K562 (cell line): Measurements from ENCODE around the gene NECTIN1. TPM values are rescaled to one million over a fixed set of nuclear protein-coding genes. Genes with fewer than 3 reads are reported as not detected.

Source experiments
- ATAC-seq: fragments of 200-7000 bp; cut with Tn5 transposase; 3 replicates; pipeline ENCODE4 v1.9.1; 2020; ENCODE audit warnings: moderate library complexity
- BruUV-seq: library from RNA; stranded (reverse); fragments of 400-500 nt; replicated peaks from 2 replicates; lab custom pipeline; 2021; lab: Mats Ljungman, UMichigan
- CTCF ChIA-PET: fragments of 300-600 bp; formaldehyde crosslinking; extraction: SDS; loops from one replicate; lab custom pipeline; 2021; ENCODE audit warnings: low intra/inter-chr PET ratio; lab: Yijun Ruan, JAX
- POLR2A ChIA-PET: fragments of 300-600, 350-650 bp; sonication (Branson Sonifier 250); formaldehyde crosslinking; extraction: SDS; loops from one replicate; lab custom pipeline; 2021; ENCODE audit warnings: antibody characterized with exemption, inconsistent platforms; lab: Yijun Ruan, JAX
- DNase-seq, 4 experiments: peaks; one replicate each; pipeline versions ENCODE4 v3.0.0 to v3.0.0-alpha.2; 2011 to 2018; ENCODE audit warnings: low spot score in 3 of 4, mixed read lengths in 3 of 4; ENCODE audit errors: extremely low read depth in 1 of 4
- FAIRE-seq: peaks from 2 replicates; lab custom pipeline; 2011; peaks lifted over from hg19 to GRCh38; lab: Jason Lieb, UNC
- H2AFZ ChIP-seq: 2 replicates; pipeline ENCODE4 v1.6.0; 2011; ENCODE audit warnings: low read depth, low read length, control low read depth, inconsistent platforms
- H3K27ac ChIP-seq: fragments of 200-600 bp; 3 replicates; pipeline ENCODE4 v1.8.0; 2011; ENCODE audit warnings: low read depth, mild to moderate bottlenecking, control low read depth, inconsistent platforms, low read length, moderate library complexity, mixed read lengths; ENCODE audit errors: extremely low read depth
- H3K27me3 ChIP-seq, 2 experiments: fragments of 300-600 bp in 1 of 2; 2 replicates in 1 of 2; 3 replicates in 1 of 2; pipeline versions ENCODE4 v1.6.0 to v1.8.0; 2011; ENCODE audit warnings: inconsistent platforms in 2 of 2, low read length in 2 of 2, mild to moderate bottlenecking in 1 of 2, mixed read lengths in 1 of 2, moderate library complexity in 1 of 2; ENCODE audit not compliant: control insufficient read depth in 2 of 2, insufficient read depth in 2 of 2
- H3K36me3 ChIP-seq: fragments of 300-600 bp; 3 replicates; pipeline ENCODE4 v1.8.0; 2011; ENCODE audit warnings: mild to moderate bottlenecking, low read length, inconsistent platforms; ENCODE audit not compliant: control insufficient read depth, insufficient read depth
- H3K4me1 ChIP-seq, 2 experiments: fragments of 200-600 bp in 1 of 2; replicated peaks in 1 of 2; 2 replicates in 1 of 2; 3 replicates in 1 of 2; pipeline versions ENCODE4 v1.5.1 to v1.8.0; 2011; ENCODE audit warnings: inconsistent platforms in 2 of 2, low read length in 2 of 2, mild to moderate bottlenecking in 1 of 2, mixed read lengths in 1 of 2, moderate library complexity in 1 of 2; ENCODE audit not compliant: control insufficient read depth in 2 of 2, insufficient read depth in 2 of 2
- H3K4me2 ChIP-seq: 2 replicates; pipeline ENCODE4 v1.6.1; 2011; ENCODE audit warnings: low read length, control low read depth, inconsistent platforms, mixed read lengths; ENCODE audit not compliant: insufficient read depth
- H3K4me3 ChIP-seq: fragments of 200-600 bp; sonication (generic), shearing (Covaris generic); 2 replicates; pipeline ENCODE4 v1.5.1; 2016; ENCODE audit warnings: control low read depth, inconsistent platforms
- H3K79me2 ChIP-seq: fragments of 200-600 bp; 3 replicates; pipeline ENCODE4 v1.8.0; 2011; ENCODE audit warnings: low read length, inconsistent platforms; ENCODE audit not compliant: control insufficient read depth, insufficient read depth
- H3K9ac ChIP-seq, 2 experiments: 2 replicates each; pipeline versions ENCODE4 v1.6.0 to v1.6.1; 2011; ENCODE audit warnings: low read depth in 2 of 2, low read length in 2 of 2, control low read depth in 1 of 2, inconsistent platforms in 1 of 2, mild to moderate bottlenecking in 1 of 2, mixed read lengths in 1 of 2; ENCODE audit not compliant: insufficient read depth in 1 of 2
- H3K9me1 ChIP-seq: one replicate; pipeline ENCODE4 v1.6.0; 2011; ENCODE audit warnings: inconsistent platforms, mild to moderate bottlenecking, low read length, moderate library complexity; ENCODE audit not compliant: control insufficient read depth, insufficient read depth
- H3K9me3 ChIP-seq: replicated peaks from 2 replicates; pipeline ENCODE4 v1.5.1; 2011; ENCODE audit warnings: low read depth, low read length, inconsistent platforms; ENCODE audit not compliant: control insufficient read depth, insufficient read depth
- H4K20me1 ChIP-seq: replicated peaks from 2 replicates; pipeline ENCODE4 v1.6.1; 2011; ENCODE audit warnings: low read length, inconsistent platforms, mixed read lengths; ENCODE audit not compliant: control insufficient read depth, insufficient read depth
- CBFA2T2 ChIP-seq: fragments of 450-650 bp; conservative IDR thresholded peaks from 2 replicates; pipeline ENCODE4 v1.6.1; 2017; ENCODE audit warnings: mild to moderate bottlenecking
- CBFA2T3 ChIP-seq: fragments of 450-650 bp; IDR thresholded peaks from 2 replicates; pipeline ENCODE4 v1.6.1; 2017
- DMBX1 ChIP-seq: fragments of 250-450 bp; sonication (Bioruptor Pico); IDR thresholded peaks from 2 replicates; pipeline ENCODE4 v1.8.0; 2022; ENCODE audit warnings: inconsistent platforms, mild to moderate bottlenecking, moderate library complexity, borderline replicate concordance
- E2F4 ChIP-seq: sonication (generic); formaldehyde crosslinking; IDR thresholded peaks from 2 replicates; pipeline ENCODE4 v1.8.0; 2022; ENCODE audit warnings: mild to moderate bottlenecking, low read depth, missing genetic modification reagents
- POLR2AphosphoS2 ChIP-seq: IDR thresholded peaks from 2 replicates; pipeline ENCODE4 v1.6.1; 2012; ENCODE audit warnings: low read length, improper control_type of control experiment
- RCOR1 ChIP-seq, 2 experiments: IDR thresholded peaks; 2 replicates each; pipeline ENCODE4 v1.6.1; 2012; ENCODE audit warnings: low read depth in 2 of 2, low read length in 2 of 2, borderline replicate concordance in 1 of 2, improper control_type of control experiment in 1 of 2
- SMARCA4 ChIP-seq: fragments of 450-650 bp; IDR thresholded peaks from 2 replicates; pipeline ENCODE4 v1.6.1; 2016
- SMARCC2 ChIP-seq: fragments of 450-650 bp; IDR thresholded peaks from 2 replicates; pipeline ENCODE4 v1.6.1; 2017; ENCODE audit warnings: antibody characterized with exemption, moderate library complexity, mild to moderate bottlenecking, low read depth
- SUPT5H ChIP-seq: fragments of 450-650 bp; IDR thresholded peaks from 2 replicates; pipeline ENCODE4 v1.6.1; 2016
- TAL1 ChIP-seq: fragments of 450-650 bp; IDR thresholded peaks from 2 replicates; pipeline ENCODE4 v1.6.1; 2016; ENCODE audit warnings: mild to moderate bottlenecking
- TCF3 ChIP-seq: sonication (generic); formaldehyde crosslinking; IDR thresholded peaks from 2 replicates; pipeline ENCODE4 v1.4.0; 2020; ENCODE audit warnings: mild to moderate bottlenecking, missing genetic modification reagents
- TCF7 ChIP-seq: sonication (generic); IDR thresholded peaks from 2 replicates; pipeline ENCODE4 v1.6.1; 2016; ENCODE audit warnings: antibody characterized with exemption, borderline replicate concordance
- TEAD4 ChIP-seq, 2 experiments: sonication (generic) in 1 of 2; formaldehyde crosslinking in 1 of 2; IDR thresholded peaks; 2 replicates each; pipeline versions ENCODE4 v1.6.1 to v1.8.0; 2012 to 2022; ENCODE audit warnings: borderline replicate concordance in 1 of 2, inconsistent platforms in 1 of 2, low read length in 1 of 2, mild to moderate bottlenecking in 1 of 2, missing genetic modification reagents in 1 of 2
- ZNF232 ChIP-seq: sonication (generic); formaldehyde crosslinking; IDR thresholded peaks from 2 replicates; pipeline ENCODE4 v1.8.0; 2022; ENCODE audit warnings: mild to moderate bottlenecking, missing genetic modification reagents
- ZNF282 ChIP-seq: sonication (generic); formaldehyde crosslinking; IDR thresholded peaks from 2 replicates; pipeline ENCODE4 v1.8.1; 2023; ENCODE audit warnings: missing genetic modification reagents
- ZNF76 ChIP-seq: fragments of 250-450 bp; sonication (Bioruptor Pico); IDR thresholded peaks from 2 replicates; pipeline ENCODE4 v1.4.0; 2020; ENCODE audit warnings: mild to moderate bottlenecking, moderate library complexity, borderline replicate concordance
- ZNF780A ChIP-seq: fragments of 250-450 bp; sonication (Bioruptor Pico); IDR thresholded peaks from 2 replicates; pipeline ENCODE4 v1.5.0; 2021; ENCODE audit warnings: mild to moderate bottlenecking
- WGBS: fragments of 100-300 bp; shearing (Covaris generic); methylation state at CpG from one replicate; pipeline ENCODE4 v1.1.6; 2016; ENCODE audit warnings: low coverage, mixed read lengths; ENCODE audit not compliant: insufficient coverage; ENCODE audit errors: missing lambda C conversion rate; 5-methylcytosine and 5-hydroxymethylcytosine counted together
- in situ Hi-C: fragments of 300-500 bp; cut with MboI; formaldehyde crosslinking; loops from 4 replicates; pipeline ENCODE4 v1.15.0; 2018; ENCODE audit warnings: inconsistent platforms, mixed read lengths
- intact Hi-C: fragments of 100-400 bp; cut with micrococcal nuclease; formaldehyde crosslinking; loops from 2 replicates; pipeline ENCODE4 v1.14.2; 2022
- polyA plus RNA-seq, 8 experiments: library from polyadenylated mRNA; depleted of rRNA in 4 of 8; stranded (reverse) in 5 of 8; unstranded in 3 of 8; fragments of >200 nt; fragmentation: Nextera tagmentation in 2 of 8; fragmentation: Illumina TruSeq in 1 of 8; extraction: Ambion mirVana in 2 of 8; extraction: Trizol in 1 of 8; gene quantifications; 2 replicates each; pipeline versions ENCODE4 v1.2.1 to v1.2.3, GENCODE V29; 2011 to 2014; ENCODE audit warnings: inconsistent platforms in 1 of 8, missing spikeins in 1 of 8
- total RNA-seq, 7 experiments: library from RNA; depleted of rRNA in 6 of 7; stranded (reverse); fragments of >200 nt in 6 of 7; fragmentation: Illumina TruSeq in 2 of 7; extraction: Trizol in 2 of 7; gene quantifications; 2 replicates each; pipeline versions ENCODE4 v1.2.1 to v1.2.3, GENCODE V29; 2011 to 2021; ENCODE audit warnings: low replicate concordance in 1 of 7
- TF ChIP-seq, protein P1 (sequence below): fragments of 250-450 bp; sonication (Bioruptor Pico); IDR thresholded peaks from 2 replicates; pipeline ENCODE4 v1.5.0; 2021; ENCODE audit warnings: mild to moderate bottlenecking, borderline replicate concordance
- TF ChIP-seq, protein P2 (sequence below): fragments of 200-400 bp; formaldehyde crosslinking; IDR thresholded peaks from 2 replicates; pipeline ENCODE4 v1.6.1; 2017; ENCODE audit warnings: mild to moderate bottlenecking, low read depth, low read length, moderate library complexity

The NECTIN1 gene
- total and polyA plus RNA-seq, 9 of the 15 experiments (the other 6 are each of a cell fraction or from before 2014, with no cell fraction given) = 0.09 to 0.53 (median 0.23) TPM; not detected in 2

DNA sequence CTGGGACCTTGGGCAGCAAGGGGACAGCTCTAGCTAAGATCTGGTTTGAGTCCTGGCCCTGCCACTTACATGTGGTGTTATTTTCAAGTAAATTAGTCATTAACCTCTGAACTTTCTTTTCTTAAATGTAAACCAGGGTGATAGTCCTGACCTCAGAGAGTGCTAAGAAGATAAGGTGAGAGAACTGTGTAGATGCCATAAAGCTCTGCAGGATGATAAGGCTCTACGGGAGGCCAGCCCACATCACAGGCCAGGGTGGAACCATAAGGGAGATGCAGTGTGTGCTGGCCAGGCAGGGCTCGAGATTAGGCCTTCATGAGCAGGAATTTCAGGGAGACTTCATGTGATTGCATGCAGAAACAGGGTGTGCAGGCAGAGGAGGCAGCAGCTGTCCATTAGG lies 24.2 kb downstream of the NECTIN1 start:
- Histone ChIP-seq H4K20me1 (peaks cover 18% of the 10 kb centered on the region), H3K9me1 (no peaks in the 10 kb centered on the region), H3K9ac (no peak overlapping the region), H3K36me3 (no peaks in the 10 kb centered on the region), H3K27ac (no peak overlapping the region), H3K4me2 (no peak overlapping the region), H3K4me1 (no peaks in the 10 kb centered on the region), H3K9me3 (no peaks in the 10 kb centered on the region), H3K27me3 (peaks cover 5 to 74% of the 10 kb centered on the region in 2 experiments), H3K79me2 (no peaks in the 10 kb centered on the region), H2AFZ (no peak overlapping the region), H3K4me3 (no peak overlapping the region)
- peak; percentile 29 to 36 (median 34) for DNase-seq
- no TSS peak for BruUV-seq
- 0% methylated on average over 2 of the region's 2 CpGs for WGBS
- ChIA-PET CTCF (no interaction called here), POLR2A (no interaction called here)
- in situ Hi-C loops (no loop called here), intact Hi-C loops (no loop called here)
- FAIRE-seq = no peak
- peak; percentile 66 for ATAC-seq
- TF ChIP-seq SMARCC2 = no peak
- TF ChIP-seq RCOR1 (IDR thresholded peaks at IDR 0.05; ENCODE audit: borderline replicate concordance in 1 of 2, low read depth in 2 of 2, low read length in 2 of 2) = peak in 1 of 2 experiments; percentile 85; a peak in 2 of 4 replicates
- TF ChIP-seq, protein P1, sequence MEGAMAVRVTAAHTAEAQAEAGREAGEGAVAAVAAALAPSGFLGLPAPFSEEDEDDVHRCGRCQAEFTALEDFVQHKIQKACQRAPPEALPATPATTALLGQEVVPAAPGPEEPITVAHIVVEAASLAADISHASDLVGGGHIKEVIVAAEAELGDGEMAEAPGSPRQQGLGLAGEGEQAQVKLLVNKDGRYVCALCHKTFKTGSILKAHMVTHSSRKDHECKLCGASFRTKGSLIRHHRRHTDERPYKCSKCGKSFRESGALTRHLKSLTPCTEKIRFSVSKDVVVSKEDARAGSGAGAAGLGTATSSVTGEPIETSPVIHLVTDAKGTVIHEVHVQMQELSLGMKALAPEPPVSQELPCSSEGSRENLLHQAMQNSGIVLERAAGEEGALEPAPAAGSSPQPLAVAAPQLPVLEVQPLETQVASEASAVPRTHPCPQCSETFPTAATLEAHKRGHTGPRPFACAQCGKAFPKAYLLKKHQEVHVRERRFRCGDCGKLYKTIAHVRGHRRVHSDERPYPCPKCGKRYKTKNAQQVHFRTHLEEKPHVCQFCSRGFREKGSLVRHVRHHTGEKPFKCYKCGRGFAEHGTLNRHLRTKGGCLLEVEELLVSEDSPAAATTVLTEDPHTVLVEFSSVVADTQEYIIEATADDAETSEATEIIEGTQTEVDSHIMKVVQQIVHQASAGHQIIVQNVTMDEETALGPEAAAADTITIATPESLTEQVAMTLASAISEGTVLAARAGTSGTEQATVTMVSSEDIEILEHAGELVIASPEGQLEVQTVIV = no peak
- TF ChIP-seq DMBX1 (CRISPR knock-in tag) = no peak
- TF ChIP-seq SUPT5H = no peak
- TF ChIP-seq SMARCA4 = no peak
- TF ChIP-seq TCF3 = peak; percentile 65
- TF ChIP-seq ZNF76 (CRISPR knock-in tag) = no peak
- TF ChIP-seq CBFA2T2 = peak; percentile 62; the same call in 1 of the 2 replicates
- TF ChIP-seq TEAD4 (IDR thresholded peaks at IDR 0.05; ENCODE audit: low read length) = peak; percentile 81
- no peak for TF ChIP-seq TEAD4 (CRISPR knock-in tag; IDR thresholded peaks at IDR 0.05; ENCODE audit: borderline replicate concordance)
- no peak for TF ChIP-seq E2F4 (CRISPR knock-in tag)
- TF ChIP-seq TCF7 = peak; percentile 96
- TF ChIP-seq ZNF282 (CRISPR knock-in tag) = no peak
- no peak for TF ChIP-seq ZNF780A (CRISPR knock-in tag)
- TF ChIP-seq POLR2AphosphoS2 = no peak
- TF ChIP-seq CBFA2T3 = peak; percentile 76
- TF ChIP-seq ZNF232 (CRISPR knock-in tag) = no peak
- 0 out of 2 replicates have a peak, but pooled peaks have one; percentile 23 for TF ChIP-seq TAL1
- TF ChIP-seq, protein P2, sequence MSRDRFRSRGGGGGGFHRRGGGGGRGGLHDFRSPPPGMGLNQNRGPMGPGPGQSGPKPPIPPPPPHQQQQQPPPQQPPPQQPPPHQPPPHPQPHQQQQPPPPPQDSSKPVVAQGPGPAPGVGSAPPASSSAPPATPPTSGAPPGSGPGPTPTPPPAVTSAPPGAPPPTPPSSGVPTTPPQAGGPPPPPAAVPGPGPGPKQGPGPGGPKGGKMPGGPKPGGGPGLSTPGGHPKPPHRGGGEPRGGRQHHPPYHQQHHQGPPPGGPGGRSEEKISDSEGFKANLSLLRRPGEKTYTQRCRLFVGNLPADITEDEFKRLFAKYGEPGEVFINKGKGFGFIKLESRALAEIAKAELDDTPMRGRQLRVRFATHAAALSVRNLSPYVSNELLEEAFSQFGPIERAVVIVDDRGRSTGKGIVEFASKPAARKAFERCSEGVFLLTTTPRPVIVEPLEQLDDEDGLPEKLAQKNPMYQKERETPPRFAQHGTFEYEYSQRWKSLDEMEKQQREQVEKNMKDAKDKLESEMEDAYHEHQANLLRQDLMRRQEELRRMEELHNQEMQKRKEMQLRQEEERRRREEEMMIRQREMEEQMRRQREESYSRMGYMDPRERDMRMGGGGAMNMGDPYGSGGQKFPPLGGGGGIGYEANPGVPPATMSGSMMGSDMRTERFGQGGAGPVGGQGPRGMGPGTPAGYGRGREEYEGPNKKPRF = no peak
